ENCODE measurements around the gene STC2. TPM values are rescaled to one million over a fixed set of nuclear protein-coding genes. Genes with fewer than 3 reads are reported as not detected.
A peak's percentile ranks its signal among the peaks of the same experiment; 100 is the strongest.

STC2 gene
- total RNA-seq, 1 experiment from 2014 or later: 57.0 TPM

DNA sequence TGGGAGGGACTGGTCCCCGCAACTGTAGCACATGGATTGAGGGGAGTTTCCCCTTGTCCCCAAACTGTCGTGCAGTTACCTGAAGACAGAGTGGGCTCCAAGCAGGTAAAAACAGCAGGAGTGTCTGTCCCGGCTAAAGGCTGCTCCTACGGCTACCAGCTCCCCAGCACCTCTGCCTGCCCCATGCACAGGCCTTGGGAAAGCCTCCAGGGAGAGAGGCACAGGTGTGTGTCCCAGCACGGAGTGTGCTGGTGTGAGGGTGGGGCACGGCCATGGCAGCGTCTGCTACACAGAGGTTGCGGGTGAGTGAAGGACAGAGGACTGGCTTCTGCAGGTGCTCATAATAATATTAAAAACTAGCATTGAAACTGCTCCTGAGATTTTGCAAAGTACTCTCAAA is 30.4 kb downstream of the STC2 start:
- CTCF ChIA-PET: interaction anchor here (0.6 to 7.7 kb wide), 2 partner anchors 8 to 32 kb away, joined by 3 to 169 read pairs; partner anchors contain the start of gene STC2
- Mint-ChIP-seq H3K4me1 (peaks cover 57% of the 10 kb centered on the region), H3K9me3 (no peaks in the 10 kb centered on the region)

DNA sequence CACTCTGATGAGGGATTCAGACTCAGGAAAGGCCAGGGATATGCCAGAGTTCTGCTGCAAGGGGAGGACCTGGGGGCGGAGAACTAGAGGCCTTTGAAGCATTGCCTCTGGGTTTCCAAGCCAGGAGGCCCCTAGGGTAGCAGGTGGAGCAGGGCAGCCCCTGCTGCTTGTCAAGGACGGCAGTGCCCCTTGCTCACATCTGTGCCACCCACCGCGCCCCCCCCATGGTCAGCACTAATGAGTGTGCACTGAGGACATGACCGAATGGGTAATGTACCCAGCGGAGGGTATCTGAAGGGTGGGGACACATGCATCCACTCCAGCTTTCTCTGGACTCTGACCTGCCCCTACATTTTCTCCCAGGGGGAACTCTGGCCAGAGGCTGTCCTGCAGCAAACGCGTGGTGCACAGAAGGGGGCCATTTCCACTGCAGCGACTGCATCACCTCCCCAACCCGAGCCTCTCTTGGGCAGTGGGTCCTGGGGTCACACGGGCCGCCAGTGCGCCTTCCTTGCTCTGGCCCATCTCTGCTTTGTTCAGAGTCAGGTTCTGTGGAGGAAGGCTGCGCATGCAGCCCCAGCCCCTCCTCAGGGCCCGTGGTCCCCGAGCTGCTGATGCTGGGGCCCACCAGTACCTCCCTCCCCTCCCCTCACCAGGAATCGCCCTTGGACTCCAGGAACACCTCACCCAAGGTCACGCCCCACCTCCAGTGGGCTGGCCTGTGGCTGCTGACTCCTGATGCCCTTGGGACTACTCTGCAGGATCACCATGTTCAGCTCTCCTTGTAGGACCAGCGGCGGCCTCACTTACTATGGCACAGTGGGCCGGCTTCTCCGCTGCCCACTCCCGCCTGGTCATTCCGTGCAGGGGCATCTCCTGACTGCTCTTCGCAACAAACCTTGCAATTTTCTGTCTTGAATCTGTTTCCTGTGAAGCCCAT is 31.2 kb downstream of the STC2 start:
- TF ChIP-seq GABPB1 (CRISPR knock-in tag; IDR thresholded peaks at IDR 0.05): peak; percentile 64
- TF ChIP-seq, protein P1, sequence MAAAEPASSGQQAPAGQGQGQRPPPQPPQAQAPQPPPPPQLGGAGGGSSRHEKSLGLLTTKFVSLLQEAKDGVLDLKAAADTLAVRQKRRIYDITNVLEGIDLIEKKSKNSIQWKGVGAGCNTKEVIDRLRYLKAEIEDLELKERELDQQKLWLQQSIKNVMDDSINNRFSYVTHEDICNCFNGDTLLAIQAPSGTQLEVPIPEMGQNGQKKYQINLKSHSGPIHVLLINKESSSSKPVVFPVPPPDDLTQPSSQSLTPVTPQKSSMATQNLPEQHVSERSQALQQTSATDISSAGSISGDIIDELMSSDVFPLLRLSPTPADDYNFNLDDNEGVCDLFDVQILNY (CRISPR knock-in tag; IDR thresholded peaks at IDR 0.05): no peak
- TF ChIP-seq, protein P2, sequence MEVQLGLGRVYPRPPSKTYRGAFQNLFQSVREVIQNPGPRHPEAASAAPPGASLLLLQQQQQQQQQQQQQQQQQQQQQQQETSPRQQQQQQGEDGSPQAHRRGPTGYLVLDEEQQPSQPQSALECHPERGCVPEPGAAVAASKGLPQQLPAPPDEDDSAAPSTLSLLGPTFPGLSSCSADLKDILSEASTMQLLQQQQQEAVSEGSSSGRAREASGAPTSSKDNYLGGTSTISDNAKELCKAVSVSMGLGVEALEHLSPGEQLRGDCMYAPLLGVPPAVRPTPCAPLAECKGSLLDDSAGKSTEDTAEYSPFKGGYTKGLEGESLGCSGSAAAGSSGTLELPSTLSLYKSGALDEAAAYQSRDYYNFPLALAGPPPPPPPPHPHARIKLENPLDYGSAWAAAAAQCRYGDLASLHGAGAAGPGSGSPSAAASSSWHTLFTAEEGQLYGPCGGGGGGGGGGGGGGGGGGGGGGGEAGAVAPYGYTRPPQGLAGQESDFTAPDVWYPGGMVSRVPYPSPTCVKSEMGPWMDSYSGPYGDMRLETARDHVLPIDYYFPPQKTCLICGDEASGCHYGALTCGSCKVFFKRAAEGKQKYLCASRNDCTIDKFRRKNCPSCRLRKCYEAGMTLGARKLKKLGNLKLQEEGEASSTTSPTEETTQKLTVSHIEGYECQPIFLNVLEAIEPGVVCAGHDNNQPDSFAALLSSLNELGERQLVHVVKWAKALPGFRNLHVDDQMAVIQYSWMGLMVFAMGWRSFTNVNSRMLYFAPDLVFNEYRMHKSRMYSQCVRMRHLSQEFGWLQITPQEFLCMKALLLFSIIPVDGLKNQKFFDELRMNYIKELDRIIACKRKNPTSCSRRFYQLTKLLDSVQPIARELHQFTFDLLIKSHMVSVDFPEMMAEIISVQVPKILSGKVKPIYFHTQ (CRISPR knock-in tag; IDR thresholded peaks at IDR 0.05): no peak
- TF ChIP-seq, protein P3, sequence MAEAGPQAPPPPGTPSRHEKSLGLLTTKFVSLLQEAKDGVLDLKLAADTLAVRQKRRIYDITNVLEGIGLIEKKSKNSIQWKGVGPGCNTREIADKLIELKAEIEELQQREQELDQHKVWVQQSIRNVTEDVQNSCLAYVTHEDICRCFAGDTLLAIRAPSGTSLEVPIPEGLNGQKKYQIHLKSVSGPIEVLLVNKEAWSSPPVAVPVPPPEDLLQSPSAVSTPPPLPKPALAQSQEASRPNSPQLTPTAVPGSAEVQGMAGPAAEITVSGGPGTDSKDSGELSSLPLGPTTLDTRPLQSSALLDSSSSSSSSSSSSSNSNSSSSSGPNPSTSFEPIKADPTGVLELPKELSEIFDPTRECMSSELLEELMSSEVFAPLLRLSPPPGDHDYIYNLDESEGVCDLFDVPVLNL (CRISPR knock-in tag; IDR thresholded peaks at IDR 0.05; ENCODE audit: borderline replicate concordance, low read depth): no peak
- Mint-ChIP-seq H3K4me3 (no peak overlapping the region), H3K27ac (no peak overlapping the region), H3K36me3 (peaks cover 3% of the 10 kb centered on the region), H3K4me1 (peaks cover 58% of the 10 kb centered on the region), H3K9me3 (peaks cover 3% of the 10 kb centered on the region), H3K27me3 (ENCODE audit: low read depth) (peaks cover 24% of the 10 kb centered on the region)
- CTCF ChIA-PET: interaction anchor here (0.6 to 7.7 kb wide), 5 partner anchors 9 to 276 kb away, joined by 3 to 169 read pairs (median 7); partner anchors contain the start of gene STC2
- DNase-seq (ENCODE audit: low spot score) (no peak), ATAC-seq (peak; percentile 7; the same call in 1 of the 2 replicates)
- POLR2A ChIA-PET: interaction anchor here (7.5 kb wide), 1 partner anchor 31 kb away, joined by 55 read pairs; the partner anchor contains the start of gene STC2

More for the DNA sequence above, 30.4 kb downstream of the STC2 start:
- Mint-ChIP-seq H3K27ac (no peak overlapping the region), H3K27me3 (ENCODE audit: low read depth) (peaks cover 24% of the 10 kb centered on the region), H3K36me3 (no peaks in the 10 kb centered on the region), H3K4me3 (no peak overlapping the region)
- DNase-seq (ENCODE audit: low spot score) (no peak), ATAC-seq (no peak)
- POLR2A ChIA-PET: interaction anchor here (7.5 kb wide), 1 partner anchor 30 kb away, joined by 55 read pairs; the partner anchor contains the start of gene STC2
- no peak for TF ChIP-seq ZNF317 (CRISPR knock-in tag; IDR thresholded peaks at IDR 0.05; ENCODE audit: borderline replicate concordance, low read depth)
- TF ChIP-seq ELF4 (CRISPR knock-in tag; IDR thresholded peaks at IDR 0.05; ENCODE audit: low read depth): no peak

DNA sequence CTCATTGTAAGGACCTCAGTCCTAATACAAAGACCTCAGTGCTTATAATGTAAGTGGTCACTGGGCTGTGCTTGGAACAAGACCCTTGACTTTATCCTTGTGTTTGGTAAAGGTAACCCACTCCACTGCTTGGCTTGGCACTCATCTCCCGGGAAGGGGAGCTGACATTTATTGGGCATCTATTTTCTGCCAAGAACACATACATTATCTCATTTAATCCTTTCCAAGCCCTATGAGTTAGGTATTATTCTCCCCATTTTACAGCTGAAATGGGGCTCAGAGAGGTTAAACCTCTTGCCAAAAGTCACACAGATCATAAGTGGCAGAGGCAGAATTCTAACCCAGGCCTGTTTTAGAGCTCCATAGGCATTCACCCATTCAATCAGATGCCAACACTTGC is 32.4 kb downstream of the STC2 start:
- POLR2A ChIA-PET: interaction anchor here (7.5 kb wide), 1 partner anchor 32 kb away, joined by 55 read pairs; the partner anchor contains the start of gene STC2
- TF ChIP-seq NR1H2 (CRISPR knock-in tag; IDR thresholded peaks at IDR 0.05): no peak
- TF ChIP-seq SMAD3 (CRISPR knock-in tag; IDR thresholded peaks at IDR 0.05; ENCODE audit: borderline replicate concordance): no peak
- TF ChIP-seq ZNF416 (CRISPR knock-in tag; IDR thresholded peaks at IDR 0.05): no peak
- TF ChIP-seq, protein P4, sequence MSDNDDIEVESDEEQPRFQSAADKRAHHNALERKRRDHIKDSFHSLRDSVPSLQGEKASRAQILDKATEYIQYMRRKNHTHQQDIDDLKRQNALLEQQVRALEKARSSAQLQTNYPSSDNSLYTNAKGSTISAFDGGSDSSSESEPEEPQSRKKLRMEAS (CRISPR knock-in tag; IDR thresholded peaks at IDR 0.05): no peak
- TF ChIP-seq ZBTB21 (CRISPR knock-in tag; IDR thresholded peaks at IDR 0.05; ENCODE audit: borderline replicate concordance): no peak
- no peak for TF ChIP-seq JAZF1 (CRISPR knock-in tag; IDR thresholded peaks at IDR 0.05)
- no peak for DNase-seq (ENCODE audit: low spot score)
- Mint-ChIP-seq H3K4me3 (no peak overlapping the region), H3K9me3 (peaks cover 11% of the 10 kb centered on the region), H3K4me1 (peaks cover 60% of the 10 kb centered on the region), H3K27ac (no peak overlapping the region), H3K36me3 (peaks cover 11% of the 10 kb centered on the region), H3K27me3 (ENCODE audit: low read depth) (peaks cover 32% of the 10 kb centered on the region)
- CTCF ChIA-PET: interaction anchor here (1.0 to 7.7 kb wide), 6 partner anchors 12 to 286 kb away, joined by 4 to 169 read pairs (median 8); partner anchors contain the start of gene STC2
- no peak for ATAC-seq

All from WTC11 (cell line).